NCI-H146 (cell line): Measurements from ENCODE around the gene MRS2.
"Not testable (repeated sequence)": the region's sequence is repeated elsewhere in the genome, so short reads cannot be mapped to it uniquely, and the experiment has no call there.

Experiments used
- DNase-seq: peaks from one replicate; lab custom pipeline; 2025; lab: John Stamatoyannopoulos, UW

Gene MRS2

DNA sequence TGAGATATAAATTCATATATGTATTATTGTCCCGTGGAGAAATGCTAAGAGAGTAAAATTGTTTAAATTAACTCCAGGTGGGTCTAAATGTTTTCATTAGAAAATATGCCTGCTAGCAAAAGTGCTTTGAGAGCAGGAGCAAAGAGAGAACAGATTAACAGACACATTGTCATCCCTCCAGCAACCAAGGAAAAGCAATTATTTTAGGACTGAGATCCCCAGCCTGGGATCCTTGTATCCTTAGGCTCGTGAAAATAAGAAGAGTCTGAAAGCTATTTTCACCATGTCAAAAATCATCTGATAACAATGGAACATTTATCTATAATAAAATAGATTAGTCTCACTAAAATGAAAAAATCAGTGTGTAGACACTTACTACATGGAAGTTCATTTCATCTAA lies 11.5 kb upstream of the MRS2 start:
- DNase-seq, result no peak

DNA sequence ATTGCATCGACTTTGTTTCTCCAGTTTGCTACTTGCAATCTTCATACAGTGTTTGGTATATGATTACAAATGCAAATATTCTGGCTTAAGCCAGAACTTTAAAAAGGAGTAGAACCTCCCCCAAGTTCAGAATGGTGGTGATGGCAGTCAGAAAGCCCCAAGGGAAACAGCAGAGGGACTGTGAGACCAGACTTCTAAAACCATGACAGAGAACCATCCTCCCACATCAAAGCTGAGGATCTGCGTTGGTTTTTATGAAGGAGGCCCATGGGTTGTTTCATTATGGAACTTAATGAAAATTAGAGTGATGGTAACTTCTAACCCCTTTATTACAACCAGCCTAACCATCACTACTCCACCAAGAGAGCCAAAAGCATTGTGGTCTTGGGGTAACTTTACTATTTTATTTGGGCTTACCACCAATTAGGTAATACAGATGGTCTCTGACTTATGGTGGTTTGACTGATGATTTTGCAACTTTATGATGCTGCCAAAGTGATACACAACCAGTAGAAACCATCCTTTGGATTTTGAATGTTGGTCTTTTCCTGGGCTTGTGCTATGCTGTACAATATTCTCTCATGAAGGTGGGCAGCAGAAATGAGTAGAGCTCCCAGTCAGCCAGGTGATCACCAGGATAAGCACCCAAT lies 10.9 kb upstream of the MRS2 start:
- no peak for DNase-seq

DNA sequence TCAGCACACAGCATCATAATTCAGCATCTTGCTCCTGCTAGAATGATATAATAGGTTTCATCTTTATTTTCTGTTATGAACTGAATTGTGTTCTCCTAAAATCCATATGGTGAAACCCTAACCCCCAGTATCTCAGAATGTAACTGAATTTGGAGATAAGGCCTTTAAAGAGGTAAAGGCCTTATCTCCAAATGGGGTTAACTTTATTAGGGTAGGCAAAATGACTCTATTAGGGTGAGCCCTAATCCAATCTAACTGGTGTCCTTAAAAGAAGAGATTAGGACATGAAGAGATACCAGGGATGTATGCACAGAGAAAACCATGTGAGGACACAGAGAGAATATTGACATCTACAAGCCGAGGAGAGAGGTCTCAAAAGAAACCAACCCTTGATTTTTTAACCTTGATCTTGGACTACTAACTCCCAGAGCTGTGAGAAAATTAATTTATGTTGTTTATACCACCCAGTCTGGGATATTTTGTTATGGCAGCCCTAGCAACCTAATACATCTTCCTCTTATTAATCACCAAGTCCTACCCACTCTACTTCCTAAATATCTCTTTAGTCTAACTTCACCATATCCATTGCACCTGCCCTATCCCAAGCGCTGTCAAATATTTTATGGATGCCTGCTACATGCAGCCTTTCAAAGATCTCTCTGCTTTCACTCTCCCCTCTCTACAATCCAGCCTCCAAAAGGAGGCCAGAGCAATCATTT lies 8.5 kb upstream of the MRS2 start:
- DNase-seq, result no peak

DNA sequence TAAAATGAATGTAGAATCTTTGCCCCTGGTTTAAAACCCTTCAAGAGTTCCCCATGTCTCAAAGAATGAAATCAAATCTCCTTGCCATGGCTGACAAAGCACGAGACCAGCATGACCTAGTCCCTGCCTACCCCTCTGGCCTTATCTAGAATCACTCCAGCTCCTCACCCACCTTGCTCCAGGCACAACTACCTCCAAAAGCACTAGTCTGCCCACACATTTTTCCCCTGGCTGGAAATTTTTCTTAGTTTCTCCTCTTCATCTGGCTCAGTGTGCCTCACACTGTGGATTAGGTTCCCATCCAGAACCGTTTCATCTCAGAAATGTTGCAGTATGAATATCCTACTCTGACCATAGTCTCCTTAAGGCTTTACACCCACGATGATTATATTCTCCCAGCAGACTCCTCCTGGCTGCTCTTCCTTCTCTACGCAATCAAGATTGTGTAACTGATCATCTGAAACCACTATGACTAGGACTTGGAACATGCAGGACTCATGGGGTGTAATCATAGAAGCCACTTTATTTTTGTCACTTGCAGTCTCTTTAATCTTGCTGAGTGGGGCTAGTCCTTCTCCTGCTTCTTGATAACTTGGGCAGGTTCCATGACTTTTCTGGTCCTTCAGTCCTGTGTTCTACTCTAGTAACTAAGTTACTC lies 7.8 kb upstream of the MRS2 start:
- DNase-seq, result no peak

DNA sequence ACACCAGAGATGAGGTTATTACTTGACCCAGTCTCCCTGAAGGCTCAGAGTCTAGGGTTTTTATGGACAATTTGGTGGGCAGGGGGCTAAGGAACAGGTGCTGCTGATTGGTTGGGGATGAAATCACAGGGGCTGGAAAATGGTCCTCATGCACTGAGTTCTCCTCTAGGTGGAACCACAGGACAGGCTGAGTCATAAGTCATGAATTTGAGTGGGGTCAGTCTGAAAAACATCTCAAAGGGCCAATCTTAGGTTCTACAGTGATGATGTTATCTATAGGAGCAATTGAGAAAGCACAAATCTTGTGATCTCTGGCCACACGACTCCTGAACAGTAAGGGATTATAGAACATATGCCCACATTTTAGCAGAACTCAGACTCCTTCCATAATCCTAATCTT lies 5.9 kb upstream of the MRS2 start:
- no peak for DNase-seq

DNA sequence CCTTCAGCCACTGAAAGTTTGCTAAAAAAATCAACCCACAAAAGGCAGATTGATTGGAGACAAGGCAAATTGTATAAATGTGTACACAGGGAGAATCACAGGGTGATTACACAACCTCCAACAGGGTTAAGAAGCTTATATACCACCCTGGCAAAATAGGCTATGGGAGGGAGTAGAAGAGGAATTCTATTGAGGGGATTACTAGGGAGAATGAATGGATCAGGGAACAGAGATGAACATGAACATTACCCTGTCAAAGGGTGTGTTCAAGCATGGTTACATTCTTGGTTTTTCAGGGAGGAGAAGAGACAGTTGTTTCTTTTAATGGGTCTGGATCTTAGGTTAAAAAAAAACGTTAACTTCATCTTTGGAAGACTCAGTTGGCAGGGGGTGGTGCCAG lies 5.1 kb upstream of the MRS2 start:
- DNase-seq, result no peak

DNA sequence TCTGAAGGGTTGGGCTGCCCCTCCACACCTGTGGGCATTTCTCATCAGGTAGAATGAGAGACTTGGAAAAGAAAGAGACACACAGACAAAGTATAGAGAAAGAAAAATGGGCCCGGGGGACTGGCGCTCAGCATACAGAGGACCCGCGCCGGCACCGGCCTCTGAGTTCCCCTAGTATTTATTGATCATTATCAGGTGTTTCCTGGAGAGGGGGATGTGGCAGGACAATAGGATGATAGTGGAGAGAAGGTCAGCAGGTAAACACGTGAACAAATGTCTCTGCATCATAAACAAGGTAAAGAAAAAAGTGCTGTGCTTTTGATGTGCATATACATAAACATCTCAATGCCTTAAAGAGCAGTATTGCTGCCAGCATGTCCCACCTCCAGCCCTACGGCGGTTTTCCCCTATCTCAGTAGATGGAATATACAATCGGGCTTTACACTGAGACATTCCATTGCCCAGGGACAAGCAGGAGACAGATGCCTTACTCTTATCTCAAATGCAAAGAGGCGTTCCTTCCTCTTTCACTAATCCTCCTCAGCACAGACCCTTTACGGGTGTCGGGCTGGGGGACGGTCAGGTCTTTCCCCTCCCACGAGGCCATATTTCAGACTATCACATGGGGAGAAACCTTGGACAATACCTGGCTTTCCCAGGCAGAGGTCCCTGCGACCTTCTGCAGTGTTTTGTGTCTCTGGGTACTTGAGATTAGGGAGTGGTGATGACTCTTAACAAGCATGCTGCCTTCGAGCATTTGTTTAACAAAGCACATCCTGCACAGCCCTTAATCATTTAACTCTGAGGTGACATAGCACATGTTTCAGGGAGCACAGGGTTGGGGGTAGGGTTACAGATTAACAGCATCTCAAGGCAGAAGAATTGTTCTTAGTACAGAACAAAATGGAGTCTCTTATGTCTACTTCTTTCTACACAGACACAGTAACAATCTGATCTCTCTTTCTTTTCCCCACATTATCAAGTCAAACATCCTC lies 2.4 kb upstream of the MRS2 start:
- peak; percentile 64 for DNase-seq

DNA sequence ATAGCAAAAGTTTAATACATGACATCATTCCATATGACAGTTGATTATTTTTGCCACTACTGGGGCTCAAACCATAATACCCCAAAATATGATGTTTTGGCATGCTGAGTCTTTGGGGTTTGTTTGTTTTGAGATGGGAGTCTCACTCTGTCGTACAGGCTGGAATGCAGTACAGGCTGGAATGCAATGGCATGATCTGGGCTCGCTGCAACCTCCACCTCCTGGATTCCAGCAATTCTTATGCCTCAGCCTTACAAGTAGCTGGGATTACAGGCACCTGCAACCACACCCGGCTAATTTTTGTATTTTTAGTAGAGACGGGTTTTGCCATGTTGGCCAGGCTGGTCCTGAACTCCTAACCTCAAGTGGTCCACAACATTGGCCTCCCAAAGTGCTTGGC lies 1.3 kb upstream of the MRS2 start:
- no peak for DNase-seq

DNA sequence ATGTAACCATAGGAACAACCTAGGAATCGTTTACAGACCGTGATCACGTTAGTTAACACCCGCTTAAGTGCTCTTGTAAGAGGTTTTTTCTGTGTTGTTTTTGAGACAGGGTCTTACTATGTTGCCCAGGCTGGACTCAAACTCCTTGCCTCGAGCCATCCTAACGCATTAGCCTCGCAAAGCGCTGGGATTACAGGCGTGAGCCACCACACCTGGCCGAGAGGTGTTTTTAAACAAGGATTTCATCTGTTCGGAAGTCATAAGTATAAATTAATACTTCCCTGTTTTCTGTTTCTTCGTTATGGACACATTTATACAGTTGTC lies 727 bp downstream of the MRS2 start:
- DNase-seq, result no peak

DNA sequence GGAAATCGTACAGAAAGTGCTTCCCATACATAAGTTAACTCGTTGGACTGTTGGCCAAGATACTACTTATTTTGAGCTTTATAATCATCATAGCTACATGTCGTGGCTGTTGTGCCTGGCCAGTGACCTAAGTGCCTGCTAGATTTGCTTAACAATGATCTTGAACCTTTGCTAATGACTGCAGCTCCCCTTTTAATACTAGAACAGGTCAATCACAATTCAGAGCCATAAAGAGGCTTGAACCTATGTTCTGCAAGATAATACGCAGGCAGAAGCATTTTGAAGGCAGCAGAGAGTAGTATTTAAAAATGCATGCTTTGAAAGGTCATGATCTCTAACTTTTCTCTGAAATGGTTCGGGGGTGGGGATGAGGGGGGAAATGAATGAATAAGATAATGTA lies 2.5 kb downstream of the MRS2 start:
- DNase-seq, result no peak

DNA sequence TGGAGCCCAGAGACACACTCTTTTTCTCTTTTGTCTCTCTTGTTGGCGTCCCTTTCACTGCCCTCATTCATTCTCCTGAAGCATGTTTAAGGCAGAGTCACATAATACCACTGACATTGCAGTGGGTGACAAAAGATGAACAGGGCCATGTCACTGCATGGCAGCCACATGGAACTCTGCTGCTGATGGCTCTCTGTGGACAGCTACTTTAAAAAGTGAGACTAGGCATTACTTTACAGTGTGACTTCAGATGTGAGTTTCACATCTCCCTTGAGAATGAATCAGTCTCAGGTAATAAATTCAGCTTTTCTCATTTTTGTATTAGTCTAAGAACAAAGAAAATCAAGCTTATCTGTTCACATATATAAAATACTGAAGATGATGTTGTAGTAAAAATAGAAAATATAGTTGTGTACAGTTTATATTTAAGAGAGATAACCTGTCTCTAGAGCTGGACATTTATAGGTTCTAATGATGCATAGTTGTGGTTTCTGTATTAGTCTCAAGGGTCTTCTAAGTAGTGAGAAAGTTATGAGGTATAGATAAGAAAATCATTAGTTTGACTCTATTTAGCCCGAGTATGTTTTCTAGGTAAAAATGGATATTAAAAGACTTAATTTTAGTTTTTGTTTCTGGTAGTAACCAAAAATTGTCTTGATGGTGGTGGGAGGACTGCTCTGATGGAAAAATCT lies 6.1 kb downstream of the MRS2 start:
- DNase-seq, result no peak

DNA sequence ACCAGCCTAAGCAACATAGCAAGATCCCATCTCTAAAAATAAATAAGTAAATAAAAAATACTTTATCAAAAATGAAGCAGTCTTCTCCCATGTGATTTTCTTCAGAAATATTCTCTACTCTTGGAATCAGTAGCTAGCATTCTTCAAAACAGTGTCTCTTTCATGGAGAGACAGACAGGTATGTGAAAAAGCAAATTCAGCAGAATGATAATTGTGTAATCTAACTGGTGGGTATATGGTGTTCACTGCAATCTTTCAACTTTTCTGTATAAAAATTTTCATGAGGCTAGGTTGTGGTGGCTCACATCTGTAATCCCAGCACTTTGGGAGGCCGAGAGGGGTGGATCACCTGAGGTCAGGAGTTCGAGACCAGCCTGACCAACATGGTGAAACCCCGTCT lies 7.9 kb downstream of the MRS2 start:
- DNase-seq, result no peak

DNA sequence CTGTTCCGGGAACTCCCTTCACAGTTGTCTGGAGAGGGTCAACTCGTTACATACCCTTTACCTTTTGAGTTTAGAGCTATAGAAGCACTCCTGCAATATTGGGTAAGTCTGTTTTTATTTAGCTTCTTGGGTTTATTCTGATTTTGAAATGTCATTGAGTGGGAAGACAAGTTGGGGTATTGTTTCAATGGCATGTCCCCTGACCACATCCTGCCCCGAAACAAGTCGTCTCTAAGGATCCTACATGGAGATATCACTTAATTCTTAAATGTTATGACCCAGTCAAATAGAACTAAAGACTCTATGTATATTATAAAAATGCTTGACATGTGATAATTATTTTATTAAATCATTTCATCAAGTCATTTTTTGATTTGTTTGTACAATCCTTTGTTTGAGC lies 9.6 kb downstream of the MRS2 start:
- no peak for DNase-seq

DNA sequence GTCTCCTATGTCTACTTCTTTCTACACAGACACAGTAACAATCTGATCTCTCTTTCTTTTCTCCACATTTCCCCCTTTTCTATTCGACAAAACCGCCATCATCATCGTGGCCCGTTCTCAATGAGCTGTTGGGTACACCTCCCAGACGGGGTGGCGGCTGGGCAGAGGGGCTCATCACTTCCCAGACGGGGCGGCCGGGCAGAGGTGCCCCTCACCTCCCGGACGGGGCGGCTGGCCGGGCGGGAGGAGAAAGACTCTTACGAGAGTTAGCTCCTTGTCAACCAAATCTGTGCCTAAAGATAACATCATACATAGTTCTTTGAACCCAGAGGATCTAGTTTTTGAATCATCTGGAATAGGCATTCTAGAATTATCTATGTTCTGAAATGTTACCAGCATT lies 11.8 kb downstream of the MRS2 start:
- not testable (repeated sequence) for DNase-seq

DNA sequence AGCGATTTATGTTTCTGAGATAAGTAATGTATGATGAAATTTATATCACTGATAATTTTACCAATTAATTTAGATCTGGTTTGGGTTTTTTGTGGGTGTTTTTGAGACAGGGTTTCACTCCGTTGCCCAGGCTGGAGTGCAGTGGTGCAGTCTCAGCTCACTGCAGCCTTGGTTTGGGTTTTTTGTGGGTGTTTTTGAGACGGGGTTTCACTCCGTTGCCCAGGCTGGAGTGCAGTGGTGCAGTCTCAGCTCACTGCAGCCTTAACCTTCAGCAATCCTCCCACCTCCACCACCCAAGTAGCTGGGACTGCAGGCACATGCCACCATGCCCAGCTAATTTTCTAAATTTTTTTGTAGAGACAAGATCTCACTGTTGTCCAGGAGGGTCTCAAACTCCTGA lies 13.0 kb downstream of the MRS2 start:
- no peak for DNase-seq

DNA sequence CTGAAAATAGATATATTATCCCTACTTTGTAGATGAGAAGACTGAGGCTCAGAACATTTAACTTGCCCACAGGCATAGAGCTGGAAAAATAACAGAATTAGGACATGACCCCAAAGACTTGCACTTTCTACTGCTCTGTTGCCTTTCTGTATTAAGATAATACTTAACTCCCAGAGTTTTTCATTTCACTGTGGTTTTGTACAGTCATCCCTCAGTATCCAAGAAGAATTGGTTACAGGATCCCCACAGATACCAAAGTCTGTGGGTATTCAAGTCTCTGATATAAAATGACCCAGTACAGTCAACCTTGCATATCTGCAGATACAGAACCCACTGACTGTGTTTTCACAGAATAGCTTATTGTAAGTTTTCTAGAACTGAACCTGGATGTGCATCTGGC lies 16.8 kb downstream of the MRS2 start:
- DNase-seq, result no peak

DNA sequence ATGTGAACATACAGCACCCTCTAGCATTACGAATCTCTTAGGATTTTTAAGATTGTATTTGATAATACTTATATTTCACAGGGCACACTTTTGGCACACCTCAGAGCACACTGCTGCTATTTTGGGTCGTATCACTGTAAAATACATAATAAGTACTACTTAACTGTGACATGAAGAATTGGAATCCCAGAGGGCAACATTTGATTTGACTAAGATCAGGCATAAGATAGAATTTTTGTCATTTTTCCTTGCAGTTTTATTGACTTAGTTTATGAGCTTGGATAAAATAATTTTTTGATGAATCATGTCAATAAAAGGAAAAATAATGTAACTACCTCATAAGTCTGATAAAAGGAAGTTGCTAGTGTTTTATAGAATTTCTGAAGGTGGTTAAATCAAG lies 22.4 kb downstream of the MRS2 start:
- no peak for DNase-seq

DNA sequence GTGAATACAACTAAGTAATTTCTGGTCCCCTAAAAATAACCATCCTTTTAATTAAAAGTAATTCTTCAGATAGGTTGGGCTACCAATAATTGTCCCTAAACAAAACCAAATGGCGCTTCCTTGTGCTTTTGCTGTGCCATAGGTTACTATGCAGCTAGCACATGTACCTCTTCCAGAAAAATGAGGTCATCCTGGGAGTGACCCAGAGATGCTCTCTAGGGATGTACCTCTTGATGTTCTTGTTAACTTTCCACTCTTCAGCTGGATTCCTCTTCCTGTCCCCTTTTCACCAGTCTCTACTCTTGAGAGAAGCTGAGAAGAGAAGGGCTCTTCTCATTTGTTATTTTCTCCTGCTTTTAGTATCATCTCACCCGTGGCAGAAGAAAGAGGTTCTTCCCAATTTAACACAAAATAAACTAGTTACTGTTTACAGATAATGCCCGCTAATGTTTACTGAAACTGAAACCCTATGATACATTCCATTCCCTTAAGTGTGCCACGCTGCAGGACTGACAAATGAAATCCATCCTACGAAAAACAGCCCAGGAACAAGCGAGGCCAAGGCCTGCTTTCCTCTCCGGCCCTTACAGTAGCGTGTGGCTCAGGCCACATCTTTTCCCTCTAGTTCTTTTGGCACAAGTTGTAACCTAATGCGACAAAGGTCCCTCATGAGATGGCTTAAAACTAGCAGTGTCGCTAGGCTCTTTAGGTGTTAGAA lies 24.2 kb downstream of the MRS2 start:
- DNase-seq, result no peak

DNA sequence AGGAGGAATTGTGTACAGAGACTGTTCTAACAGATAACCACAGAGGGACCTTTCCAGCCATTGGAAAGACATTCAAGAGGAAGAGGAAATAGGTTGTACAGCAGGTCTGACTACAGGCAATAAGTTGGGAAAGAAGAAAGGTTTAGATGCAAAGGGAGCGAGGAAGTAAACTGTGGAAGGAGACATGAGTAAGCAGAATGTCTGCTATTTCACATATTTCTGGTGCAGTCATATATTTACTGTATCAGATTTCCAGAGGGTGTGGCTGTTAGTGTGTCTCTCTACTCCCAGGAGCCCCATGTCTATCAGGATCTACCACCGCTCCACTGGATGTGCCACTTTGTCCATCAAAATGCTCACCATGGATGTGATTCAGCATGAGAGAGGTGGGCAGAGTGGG lies 25.9 kb downstream of the MRS2 start:
- no peak for DNase-seq

DNA sequence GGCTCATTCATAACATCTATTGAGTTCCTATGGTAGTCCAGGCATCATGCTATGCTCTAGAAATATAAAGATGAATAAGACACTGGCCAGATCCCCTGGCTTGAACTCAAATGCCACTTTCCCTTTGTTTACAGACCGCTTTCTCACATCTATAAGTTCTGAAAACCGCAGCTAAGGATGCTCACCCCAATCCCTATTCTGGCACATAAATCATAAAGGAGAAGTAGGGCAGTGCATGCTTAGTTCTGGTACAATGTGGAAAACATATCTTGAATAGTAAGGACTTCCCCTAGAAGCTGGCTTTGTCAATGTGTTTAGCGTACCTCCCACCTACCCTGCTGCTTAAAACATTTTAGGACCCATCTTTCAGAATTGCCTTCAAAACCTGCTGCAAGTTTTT lies 26.4 kb downstream of the MRS2 start:
- DNase-seq, result no peak

DNA sequence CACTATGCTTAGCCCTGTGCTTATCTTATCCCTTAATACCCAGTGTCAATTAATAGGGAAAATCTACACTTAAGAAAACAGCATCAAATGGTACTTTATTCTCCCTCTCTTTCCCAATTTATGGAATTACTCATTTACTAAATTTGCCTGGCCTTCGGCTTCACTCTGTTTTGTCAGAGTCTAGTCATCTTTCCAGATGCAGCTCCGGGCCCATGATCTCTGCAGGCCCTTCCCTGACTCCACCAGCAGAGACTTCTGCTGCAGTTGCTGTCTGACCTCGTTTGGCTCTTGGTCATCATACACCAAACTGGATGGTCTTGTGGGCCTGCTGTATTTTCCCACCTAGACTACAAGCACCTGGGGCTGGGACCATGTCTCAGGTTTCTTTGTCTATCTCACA lies 27.4 kb downstream of the MRS2 start:
- DNase-seq, result no peak
